Measurements from ENCODE around the gene ZDHHC3. TPM values are rescaled to one million over a fixed set of nuclear protein-coding genes. Genes with fewer than 3 reads are reported as not detected.

The ZDHHC3 gene
- total RNA-seq, 1 experiment from 2014 or later: 122 TPM

GRCh38 chr3:44924457-44925084 is 51.4 kb downstream of the ZDHHC3 start:
- CTCF ChIA-PET: interaction anchor here (0.6 kb wide), 2 partner anchors 52 to 1565 kb away, joined by 3 to 5 read pairs; no protein-coding TSS in a partner anchor
- intact Hi-C loops (cut with micrococcal nuclease): no loop called here
- Histone ChIP-seq H4K20me1 (ENCODE audit: low read length) (no peaks in the 10 kb centered on the region), H3K9ac (ENCODE audit: low read length) (no peak overlapping the region), H3K9me3 (ENCODE audit: low read length) (no peaks in the 10 kb centered on the region), H3K27me3 (ENCODE audit: low read length) (no peaks in the 10 kb centered on the region), H2AFZ (ENCODE audit: low read length) (no peak overlapping the region), H3K4me2 (ENCODE audit: low read length) (no peak overlapping the region), H3K9me2 (replicated peaks; ENCODE audit: low read length) (no peaks in the 10 kb centered on the region), H3K4me1 (ENCODE audit: insufficient read depth, low read length) (0 out of 2 replicates have a peak, but pooled peaks cover 11% of the 10 kb centered on the region), H3F3A (ENCODE audit: low read length, unreplicated experiment) (no peaks in the 10 kb centered on the region), H3K79me2 (ENCODE audit: low read length) (no peaks in the 10 kb centered on the region), H3K4me3 (ENCODE audit: low read length) (no peak overlapping the region), H3K27ac (ENCODE audit: low read length) (no peak overlapping the region), H3K36me3 (ENCODE audit: low read depth, low read length) (peaks cover 34% of the 10 kb centered on the region)
- POLR2A ChIA-PET (ENCODE audit: unreplicated experiment): interaction anchor here (0.6 kb wide), 1 partner anchor 51 kb away, joined by 5 read pairs; the partner anchor contains the start of genes EXOSC7 and ZDHHC3
- ATAC-seq (peak; percentile 53), DNase-seq (peak; percentile 29)
- no TSS peak for BruUV-seq (replicated peaks)
- TF ChIP-seq EZH2phosphoT487 (IDR thresholded peaks at IDR 0.05; ENCODE audit: borderline replicate concordance, low read length) (no peak), EZH2 (IDR thresholded peaks at IDR 0.05; ENCODE audit: low read length, unreplicated experiment) (no peak)
- TF ChIP-seq, protein P1, sequence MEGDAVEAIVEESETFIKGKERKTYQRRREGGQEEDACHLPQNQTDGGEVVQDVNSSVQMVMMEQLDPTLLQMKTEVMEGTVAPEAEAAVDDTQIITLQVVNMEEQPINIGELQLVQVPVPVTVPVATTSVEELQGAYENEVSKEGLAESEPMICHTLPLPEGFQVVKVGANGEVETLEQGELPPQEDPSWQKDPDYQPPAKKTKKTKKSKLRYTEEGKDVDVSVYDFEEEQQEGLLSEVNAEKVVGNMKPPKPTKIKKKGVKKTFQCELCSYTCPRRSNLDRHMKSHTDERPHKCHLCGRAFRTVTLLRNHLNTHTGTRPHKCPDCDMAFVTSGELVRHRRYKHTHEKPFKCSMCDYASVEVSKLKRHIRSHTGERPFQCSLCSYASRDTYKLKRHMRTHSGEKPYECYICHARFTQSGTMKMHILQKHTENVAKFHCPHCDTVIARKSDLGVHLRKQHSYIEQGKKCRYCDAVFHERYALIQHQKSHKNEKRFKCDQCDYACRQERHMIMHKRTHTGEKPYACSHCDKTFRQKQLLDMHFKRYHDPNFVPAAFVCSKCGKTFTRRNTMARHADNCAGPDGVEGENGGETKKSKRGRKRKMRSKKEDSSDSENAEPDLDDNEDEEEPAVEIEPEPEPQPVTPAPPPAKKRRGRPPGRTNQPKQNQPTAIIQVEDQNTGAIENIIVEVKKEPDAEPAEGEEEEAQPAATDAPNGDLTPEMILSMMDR (conservative IDR thresholded peaks at IDR 0.05; ENCODE audit: low read depth, low read length): no peak

DNA sequence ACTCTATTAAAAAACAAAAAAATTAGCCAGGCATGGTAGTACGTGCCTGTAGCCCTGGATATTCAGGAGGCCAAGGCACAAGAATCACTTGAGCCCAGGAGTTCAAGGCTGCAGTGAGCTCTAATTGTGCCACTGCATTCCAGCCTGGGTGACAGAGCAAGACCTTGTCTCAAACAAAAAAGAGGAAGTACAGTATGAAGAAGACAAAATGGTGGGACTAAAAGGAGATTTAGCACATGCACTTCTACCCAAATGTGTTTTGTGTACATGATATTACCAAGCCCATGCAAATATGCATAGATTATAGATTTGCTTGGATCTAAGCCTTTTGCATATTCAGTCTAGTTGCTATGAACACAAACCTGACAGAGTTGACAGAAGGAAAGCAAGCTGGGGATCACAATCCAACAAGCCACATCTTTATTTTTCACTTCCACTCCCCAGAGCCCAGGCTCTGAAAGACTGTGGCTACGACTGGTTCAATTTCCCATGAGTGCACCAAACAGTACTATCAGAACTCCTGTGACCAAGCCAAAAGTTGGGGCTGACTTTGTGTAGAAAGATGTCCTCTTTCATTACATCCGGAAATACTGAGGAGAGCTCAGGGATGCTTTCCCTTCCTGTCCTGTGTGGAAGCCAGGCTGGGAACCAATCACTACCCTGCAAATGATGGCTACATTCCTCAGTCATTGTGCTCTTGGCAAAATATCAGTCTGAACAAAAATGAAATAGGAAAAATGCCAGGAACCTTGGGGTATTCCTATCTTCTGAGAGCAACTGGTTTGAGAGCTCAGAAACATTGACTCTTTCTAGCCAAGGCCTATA is 52.1 kb downstream of the ZDHHC3 start:
- no TSS peak for BruUV-seq (replicated peaks)
- TF ChIP-seq EZH2 (IDR thresholded peaks at IDR 0.05; ENCODE audit: low read length, unreplicated experiment) (no peak), EZH2phosphoT487 (IDR thresholded peaks at IDR 0.05; ENCODE audit: borderline replicate concordance, low read length) (no peak)
- TF ChIP-seq, protein P1 (conservative IDR thresholded peaks at IDR 0.05; ENCODE audit: low read depth, low read length): no peak
- ATAC-seq (no peak), DNase-seq (no peak)
- no peak overlapping the region for H2AFZ ChIP-seq (ENCODE audit: low read length)
- intact Hi-C loops (cut with micrococcal nuclease): no loop called here
- 0 out of 2 replicates have a peak, but pooled peaks cover 11% of the 10 kb centered on the region for H3K4me1 ChIP-seq (ENCODE audit: insufficient read depth, low read length)
- no peak overlapping the region for H3K4me3 ChIP-seq (ENCODE audit: low read length)
- no peak overlapping the region for H3K27ac ChIP-seq (ENCODE audit: low read length)
- POLR2A ChIA-PET (ENCODE audit: unreplicated experiment): interaction anchor here (0.6 kb wide), 1 partner anchor 52 kb away, joined by 5 read pairs; the partner anchor contains the start of genes EXOSC7 and ZDHHC3
- H3K9me2 ChIP-seq (replicated peaks; ENCODE audit: low read length): no peaks in the 10 kb centered on the region
- peaks cover 34% of the 10 kb centered on the region for H3K36me3 ChIP-seq (ENCODE audit: low read depth, low read length)
- H3K9me3 ChIP-seq (ENCODE audit: low read length): no peaks in the 10 kb centered on the region
- no peak overlapping the region for H3K9ac ChIP-seq (ENCODE audit: low read length)
- H3K79me2 ChIP-seq (ENCODE audit: low read length): no peaks in the 10 kb centered on the region
- CTCF ChIA-PET: interaction anchor here (0.6 kb wide), 1 partner anchor 1566 kb away, joined by 5 read pairs; no protein-coding TSS in a partner anchor
- H4K20me1 ChIP-seq (ENCODE audit: low read length): no peaks in the 10 kb centered on the region
- H3K27me3 ChIP-seq (ENCODE audit: low read length): no peaks in the 10 kb centered on the region
- no peaks in the 10 kb centered on the region for H3F3A ChIP-seq (ENCODE audit: low read length, unreplicated experiment)
- no peak overlapping the region for H3K4me2 ChIP-seq (ENCODE audit: low read length)

Data from PC-3 (cell line).